H9 (cell line): ENCODE data around the gene CEP128. TPM values are rescaled to one million over a fixed set of nuclear protein-coding genes. Genes with fewer than 3 reads are reported as not detected.

Experiments used
- DNase-seq: peaks from one replicate; pipeline ENCODE4 v3.0.0-alpha.2; 2017
- H2AFZ ChIP-seq: one replicate; pipeline ENCODE4 v1.6.1; 2013; ENCODE audit warnings: mild to moderate bottlenecking, low read length, control low read depth, moderate library complexity
- H2AK5ac ChIP-seq: 2 replicates; pipeline ENCODE4 v1.6.1; 2013; ENCODE audit warnings: low read length, control low read depth, mixed read lengths; ENCODE audit not compliant: insufficient read length
- H2BK120ac ChIP-seq: one replicate; pipeline ENCODE4 v1.6.1; 2013; ENCODE audit warnings: low read depth, mild to moderate bottlenecking, low read length, control low read depth, inconsistent platforms; ENCODE audit not compliant: poor library complexity, severe bottlenecking
- H2BK12ac ChIP-seq: 2 replicates; pipeline ENCODE4 v1.6.1; 2013; ENCODE audit warnings: low read length, control low read depth, mixed read lengths, low read depth; ENCODE audit not compliant: insufficient read length
- H2BK15ac ChIP-seq: 2 replicates; pipeline ENCODE4 v1.6.1; 2013; ENCODE audit warnings: low read depth, low read length, control low read depth
- H2BK20ac ChIP-seq: one replicate; pipeline ENCODE4 v1.6.1; 2013; ENCODE audit warnings: low read depth, mild to moderate bottlenecking, low read length, control low read depth, inconsistent platforms; ENCODE audit not compliant: poor library complexity, severe bottlenecking
- H2BK5ac ChIP-seq: 2 replicates; pipeline ENCODE4 v1.6.1; 2013; ENCODE audit warnings: low read length, control low read depth, mixed read lengths; ENCODE audit not compliant: insufficient read length
- H3K14ac ChIP-seq: 2 replicates; pipeline ENCODE4 v1.6.1; 2013; ENCODE audit warnings: low read length, control low read depth; ENCODE audit not compliant: insufficient read depth
- H3K18ac ChIP-seq: 2 replicates; pipeline ENCODE4 v1.6.1; 2013; ENCODE audit warnings: low read depth, mild to moderate bottlenecking, mixed read lengths, low read length, control low read depth; ENCODE audit not compliant: insufficient read length
- H3K23ac ChIP-seq: 2 replicates; pipeline ENCODE4 v1.6.1; 2013; ENCODE audit warnings: low read length, control low read depth, mixed read lengths, low read depth; ENCODE audit not compliant: insufficient read length
- H3K23me2 ChIP-seq: 2 replicates; pipeline ENCODE4 v1.6.1; 2013; ENCODE audit warnings: low read depth, mild to moderate bottlenecking, mixed read lengths, low read length, control low read depth; ENCODE audit not compliant: insufficient read length, poor library complexity, severe bottlenecking
- H3K27ac ChIP-seq: 2 replicates; pipeline ENCODE4 v1.5.1; 2013; ENCODE audit warnings: low read length, control low read depth, mixed read lengths, low read depth; ENCODE audit not compliant: insufficient read length
- H3K27me3 ChIP-seq: 2 replicates; pipeline ENCODE4 v1.6.1; 2013; ENCODE audit warnings: low read length, control low read depth, inconsistent platforms; ENCODE audit not compliant: insufficient read depth
- H3K4ac ChIP-seq: 2 replicates; pipeline ENCODE4 v1.6.1; 2013; ENCODE audit warnings: low read depth, mild to moderate bottlenecking, control low read depth, inconsistent platforms, low read length, moderate library complexity
- H3K4me1 ChIP-seq: 2 replicates; pipeline ENCODE4 v1.6.1; 2013; ENCODE audit warnings: low read length, control low read depth, inconsistent platforms; ENCODE audit not compliant: insufficient read depth
- H3K4me2 ChIP-seq: 2 replicates; pipeline ENCODE4 v1.6.1; 2013; ENCODE audit warnings: low read length, control low read depth, mixed read lengths; ENCODE audit not compliant: insufficient read length, insufficient read depth
- H3K56ac ChIP-seq: 2 replicates; pipeline ENCODE4 v1.6.1; 2013; ENCODE audit warnings: low read depth, mild to moderate bottlenecking, mixed read lengths, low read length, control low read depth; ENCODE audit not compliant: insufficient read length
- H3K79me1 ChIP-seq: 2 replicates; pipeline ENCODE4 v1.6.1; 2013; ENCODE audit warnings: low read depth, mild to moderate bottlenecking, moderate library complexity, low read length, control low read depth, inconsistent platforms; ENCODE audit not compliant: insufficient read depth, poor library complexity, severe bottlenecking
- H3K79me2 ChIP-seq: 2 replicates; pipeline ENCODE4 v1.6.1; 2013; ENCODE audit warnings: low read length, control low read depth, inconsistent platforms; ENCODE audit not compliant: insufficient read depth
- H3K9ac ChIP-seq: 2 replicates; pipeline ENCODE4 v1.6.1; 2013; ENCODE audit warnings: low read length, control low read depth, mixed read lengths; ENCODE audit not compliant: insufficient read length; ENCODE audit errors: extremely low read depth
- H3K9me3 ChIP-seq: one replicate; pipeline ENCODE4 v1.6.1; 2013; ENCODE audit warnings: low read depth, low read length, inconsistent platforms; ENCODE audit not compliant: control insufficient read depth
- H3T11ph ChIP-seq: one replicate; pipeline ENCODE4 v1.6.1; 2013; ENCODE audit warnings: mild to moderate bottlenecking, low read length, control low read depth, inconsistent platforms
- H4K20me1 ChIP-seq: one replicate; pipeline ENCODE4 v1.6.1; 2013; ENCODE audit not compliant: control insufficient read depth, insufficient read length, insufficient read depth
- H4K5ac ChIP-seq: 2 replicates; pipeline ENCODE4 v1.6.1; 2013; ENCODE audit warnings: low read depth, mild to moderate bottlenecking, mixed read lengths, low read length, control low read depth; ENCODE audit not compliant: insufficient read length
- H4K8ac ChIP-seq: replicated peaks from 2 replicates; pipeline ENCODE4 v1.6.1; 2013; ENCODE audit warnings: low read length, control low read depth, mixed read lengths, low read depth; ENCODE audit not compliant: insufficient read length
- H4K91ac ChIP-seq: 2 replicates; pipeline ENCODE4 v1.6.1; 2013; ENCODE audit warnings: low read depth, mild to moderate bottlenecking, moderate library complexity, mixed read lengths, low read length, control low read depth; ENCODE audit not compliant: insufficient read length
- H3K27ac Mint-ChIP-seq, 3 experiments: 2 replicates in 2 of 3; 3 replicates in 1 of 3; pipeline ENCODE4 v1.8.0; 2020 to 2021; ENCODE audit warnings: mixed read lengths in 3 of 3, mild to moderate bottlenecking in 1 of 3, moderate library complexity in 1 of 3
- H3K27me3 Mint-ChIP-seq: 2 replicates; pipeline ENCODE4 v1.8.0; 2021; ENCODE audit warnings: low read depth, mild to moderate bottlenecking, moderate library complexity, mixed read lengths
- H3K36me3 Mint-ChIP-seq, 3 experiments: 2 replicates in 2 of 3; 3 replicates in 1 of 3; pipeline ENCODE4 v1.8.0; 2020 to 2021; ENCODE audit warnings: low read depth in 3 of 3, mixed read lengths in 3 of 3; ENCODE audit not compliant: insufficient read depth in 1 of 3
- H3K4me1 Mint-ChIP-seq, 2 experiments: 2 replicates each; pipeline ENCODE4 v1.8.0; 2020; ENCODE audit warnings: mixed read lengths in 2 of 2
- H3K4me3 Mint-ChIP-seq, 2 experiments: 2 replicates in 1 of 2; 3 replicates in 1 of 2; pipeline ENCODE4 v1.8.0; 2020 to 2021; ENCODE audit warnings: mild to moderate bottlenecking in 2 of 2, mixed read lengths in 2 of 2, moderate library complexity in 1 of 2
- H3K9me3 Mint-ChIP-seq, 2 experiments: 2 replicates in 1 of 2; 3 replicates in 1 of 2; pipeline ENCODE4 v1.8.0; 2020; ENCODE audit warnings: mild to moderate bottlenecking in 2 of 2, mixed read lengths in 2 of 2, moderate library complexity in 1 of 2
- WGBS: extraction: QIAGEN DNeasy Blood & Tissue Kit; methylation state at CpG from one replicate; pipeline ENCODE4 v1.1.7; 2013; ENCODE audit warnings: missing lambda C conversion rate, low lambda C conversion rate, mixed read lengths; ENCODE audit not compliant: insufficient read length; ENCODE audit errors: extremely low coverage; 5-methylcytosine and 5-hydroxymethylcytosine counted together
- total RNA-seq: library from RNA; stranded (reverse); gene quantifications from 2 replicates; pipeline ENCODE4 v1.2.1, GENCODE V29; 2021
- TF ChIP-seq, protein P1 (sequence below): fragments of 200-600 bp; sonication (generic); conservative IDR thresholded peaks from 3 replicates; pipeline ENCODE4 v1.8.0; 2021; ENCODE audit warnings: antibody characterized with exemption, mild to moderate bottlenecking

Gene CEP128
- total RNA-seq, 1 experiment from 2014 or later = 16.3 TPM

DNA sequence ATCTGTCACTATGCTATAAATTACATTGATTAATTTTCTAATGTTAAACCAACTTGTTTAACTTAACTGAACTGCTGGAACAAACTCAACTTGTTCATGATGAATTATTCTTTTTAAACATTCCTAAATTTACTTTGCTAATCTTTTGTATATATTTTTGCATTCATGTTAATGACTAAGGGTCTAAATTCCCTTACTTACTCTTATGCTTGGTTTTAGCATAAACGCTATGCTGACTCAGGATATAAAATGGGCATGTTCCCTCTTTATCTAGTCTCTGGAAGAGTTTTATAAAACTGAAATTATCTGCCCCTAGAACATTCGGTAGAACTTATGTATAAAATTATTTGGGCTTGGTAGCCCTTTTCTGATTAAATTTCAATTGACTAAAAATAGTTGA is 387.4 kb downstream of the CEP128 start:
- no peak overlapping the region for H3K4me3 Mint-ChIP-seq
- Histone ChIP-seq H2AK5ac (no peak overlapping the region), H3T11ph (no peak overlapping the region), H4K8ac (no peak overlapping the region), H3K4ac (no peak overlapping the region), H3K18ac (no peak overlapping the region), H2BK15ac (no peak overlapping the region), H3K4me2 (no peak overlapping the region), H3K23ac (no peak overlapping the region), H3K27me3 (no peaks in the 10 kb centered on the region), H2BK12ac (no peak overlapping the region), H3K9ac (no peak overlapping the region), H3K23me2 (no peaks in the 10 kb centered on the region), H3K9me3 (no peaks in the 10 kb centered on the region), H3K79me2 (no peaks in the 10 kb centered on the region), H3K14ac (no peak overlapping the region), H2AFZ (no peak overlapping the region), H3K27ac (no peak overlapping the region), H2BK120ac (no peak overlapping the region), H3K79me1 (no peaks in the 10 kb centered on the region), H4K5ac (no peak overlapping the region), H4K91ac (no peak overlapping the region), H2BK20ac (no peak overlapping the region), H3K4me1 (no peaks in the 10 kb centered on the region), H2BK5ac (no peak overlapping the region), H3K56ac (no peak overlapping the region), H4K20me1 (no peaks in the 10 kb centered on the region)
- H3K4me1 Mint-ChIP-seq = no peaks in the 10 kb centered on the region
- no peak for DNase-seq
- TF ChIP-seq, protein P1, sequence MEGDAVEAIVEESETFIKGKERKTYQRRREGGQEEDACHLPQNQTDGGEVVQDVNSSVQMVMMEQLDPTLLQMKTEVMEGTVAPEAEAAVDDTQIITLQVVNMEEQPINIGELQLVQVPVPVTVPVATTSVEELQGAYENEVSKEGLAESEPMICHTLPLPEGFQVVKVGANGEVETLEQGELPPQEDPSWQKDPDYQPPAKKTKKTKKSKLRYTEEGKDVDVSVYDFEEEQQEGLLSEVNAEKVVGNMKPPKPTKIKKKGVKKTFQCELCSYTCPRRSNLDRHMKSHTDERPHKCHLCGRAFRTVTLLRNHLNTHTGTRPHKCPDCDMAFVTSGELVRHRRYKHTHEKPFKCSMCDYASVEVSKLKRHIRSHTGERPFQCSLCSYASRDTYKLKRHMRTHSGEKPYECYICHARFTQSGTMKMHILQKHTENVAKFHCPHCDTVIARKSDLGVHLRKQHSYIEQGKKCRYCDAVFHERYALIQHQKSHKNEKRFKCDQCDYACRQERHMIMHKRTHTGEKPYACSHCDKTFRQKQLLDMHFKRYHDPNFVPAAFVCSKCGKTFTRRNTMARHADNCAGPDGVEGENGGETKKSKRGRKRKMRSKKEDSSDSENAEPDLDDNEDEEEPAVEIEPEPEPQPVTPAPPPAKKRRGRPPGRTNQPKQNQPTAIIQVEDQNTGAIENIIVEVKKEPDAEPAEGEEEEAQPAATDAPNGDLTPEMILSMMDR = no peak
- no peaks in the 10 kb centered on the region for H3K36me3 Mint-ChIP-seq
- no CpG with 5 or more reads among the region's 2 CpGs for WGBS
- no peaks in the 10 kb centered on the region for H3K9me3 Mint-ChIP-seq
- no peaks in the 10 kb centered on the region for H3K27me3 Mint-ChIP-seq
- H3K27ac Mint-ChIP-seq = no peak overlapping the region
